HG02759 (cell line): ENCODE measurements around the gene ADIRF.
"Not testable (repeated sequence)": the region's sequence is repeated elsewhere in the genome, so short reads cannot be mapped to it uniquely, and the experiment has no call there.

ENCODE experiments used
- ATAC-seq: cut with Tn5 transposase; IDR thresholded peaks from one replicate; pipeline ENCODE4 v1.9.1; 2021; ENCODE audit warnings: mild to moderate bottlenecking, moderate library complexity; ENCODE audit not compliant: unreplicated experiment

ADIRF gene

GRCh38 chr10:86945361-86946212 is 22.7 kb upstream of the ADIRF start:
- no peak for ATAC-seq

- no peak for ATAC-seq
Observed at GRCh38 chr10:86946213-86947155, 21.8 kb upstream of the ADIRF start.

- ATAC-seq: not testable (repeated sequence)
Observed at GRCh38 chr10:86947806-86948205, 20.5 kb upstream of the ADIRF start.

- ATAC-seq: no peak
Observed at GRCh38 chr10:86950349-86950748, 17.9 kb upstream of the ADIRF start.

GRCh38 chr10:86951184-86951761 is 17.0 kb upstream of the ADIRF start:
- no peak for ATAC-seq

GRCh38 chr10:86952106-86952505 is 16.2 kb upstream of the ADIRF start:
- ATAC-seq: no peak

- ATAC-seq: not testable (repeated sequence)
Observed at GRCh38 chr10:86952697-86953096, 15.6 kb upstream of the ADIRF start.

GRCh38 chr10:86953747-86954680 is 14.3 kb upstream of the ADIRF start:
- ATAC-seq: no peak

GRCh38 chr10:86954681-86955500 is 13.4 kb upstream of the ADIRF start:
- ATAC-seq: no peak

- ATAC-seq: no peak
Observed at GRCh38 chr10:86955501-86956194, 12.6 kb upstream of the ADIRF start.

- no peak for ATAC-seq
Observed at GRCh38 chr10:86956195-86956847, 12.0 kb upstream of the ADIRF start.

GRCh38 chr10:86956848-86957448 is 11.3 kb upstream of the ADIRF start:
- ATAC-seq: no peak

- no peak for ATAC-seq
Observed at GRCh38 chr10:86957471-86958115, 10.7 kb upstream of the ADIRF start, which contains the start of gene MMRN2. Gene MMRN2, minus strand, starts transcription at chr10:86957615. Its CDS starts 74 bp downstream, at chr10:86957541.

- no peak for ATAC-seq
Observed at GRCh38 chr10:86958116-86958900, 10.0 kb upstream of the ADIRF start, which contains the start of gene SNCG. Gene SNCG, plus strand, starts transcription at chr10:86958599. Its CDS starts 99 bp downstream, at chr10:86958698.

GRCh38 chr10:86958901-86959736 is 9.2 kb upstream of the ADIRF start:
- no peak for ATAC-seq

GRCh38 chr10:86959737-86960002 is 8.6 kb upstream of the ADIRF start:
- no peak for ATAC-seq
